Activated B cell treated with CpG ODN at 0.5 μM for 24 hours (primary cell): ENCODE measurements around the gene CEACAM20. TPM values are rescaled to one million over a fixed set of nuclear protein-coding genes. Genes with fewer than 3 reads are reported as not detected.
"Not testable (repeated sequence)": the region's sequence is repeated elsewhere in the genome, so short reads cannot be mapped to it uniquely, and the experiment has no call there.

Experiments used
- ATAC-seq: fragments of 200-7000 bp; cut with Tn5 transposase; one replicate; pipeline ENCODE4 v1.10.0; 2021; ENCODE audit warnings: low read depth, mild to moderate bottlenecking, moderate library complexity
- CTCF ChIA-PET: fragments of 350-600 bp; sonication (Branson Sonifier 250); formaldehyde crosslinking; loops from one replicate; lab custom pipeline; 2021; ENCODE audit warnings: antibody characterized with exemption; lab: Charles Lee
- POLR2A ChIA-PET: fragments of 350-600 bp; sonication (Branson Sonifier 250); formaldehyde crosslinking; loops from one replicate; lab custom pipeline; 2021; ENCODE audit warnings: antibody characterized with exemption; lab: Charles Lee
- DNase-seq: peaks from one replicate; pipeline ENCODE4 v3.0.0; 2022
- H3K27ac Mint-ChIP-seq: one replicate; pipeline ENCODE4 v1.8.0; 2020; ENCODE audit warnings: mixed read lengths
- H3K27me3 Mint-ChIP-seq: one replicate; pipeline ENCODE4 v1.8.0; 2021; ENCODE audit warnings: mixed read lengths
- H3K36me3 Mint-ChIP-seq: one replicate; pipeline ENCODE4 v1.8.0; 2021; ENCODE audit warnings: low read depth, mixed read lengths
- H3K4me1 Mint-ChIP-seq: one replicate; pipeline ENCODE4 v1.8.0; 2021; ENCODE audit warnings: mixed read lengths
- H3K4me3 Mint-ChIP-seq: one replicate; pipeline ENCODE4 v1.8.0; 2020; ENCODE audit warnings: mild to moderate bottlenecking, mixed read lengths
- H3K9me3 Mint-ChIP-seq: one replicate; pipeline ENCODE4 v1.8.0; 2020; ENCODE audit warnings: mixed read lengths
- intact Hi-C: fragments of 100-400 bp; cut with micrococcal nuclease; formaldehyde crosslinking; loops from one replicate; pipeline ENCODE4 v1.15.1; 2024
- total RNA-seq: library from RNA; stranded (reverse); gene quantifications from 2 replicates; pipeline ENCODE4 v1.2.3, GENCODE V29; 2022
- TF ChIP-seq, protein P1 (sequence below): fragments of 200-600 bp; IDR thresholded peaks from one replicate; pipeline ENCODE4 v1.8.0; 2022; ENCODE audit warnings: antibody characterized with exemption, mild to moderate bottlenecking

Gene CEACAM20
- total RNA-seq, 1 donor from 2014 or later, result not detected

GRCh38 chr19:44570603-44570983, 41.1 kb upstream of the CEACAM20 start:
- no peaks in the 10 kb centered on the region for H3K36me3 Mint-ChIP-seq
- no peak overlapping the region for H3K4me3 Mint-ChIP-seq
- TF ChIP-seq, protein P1, sequence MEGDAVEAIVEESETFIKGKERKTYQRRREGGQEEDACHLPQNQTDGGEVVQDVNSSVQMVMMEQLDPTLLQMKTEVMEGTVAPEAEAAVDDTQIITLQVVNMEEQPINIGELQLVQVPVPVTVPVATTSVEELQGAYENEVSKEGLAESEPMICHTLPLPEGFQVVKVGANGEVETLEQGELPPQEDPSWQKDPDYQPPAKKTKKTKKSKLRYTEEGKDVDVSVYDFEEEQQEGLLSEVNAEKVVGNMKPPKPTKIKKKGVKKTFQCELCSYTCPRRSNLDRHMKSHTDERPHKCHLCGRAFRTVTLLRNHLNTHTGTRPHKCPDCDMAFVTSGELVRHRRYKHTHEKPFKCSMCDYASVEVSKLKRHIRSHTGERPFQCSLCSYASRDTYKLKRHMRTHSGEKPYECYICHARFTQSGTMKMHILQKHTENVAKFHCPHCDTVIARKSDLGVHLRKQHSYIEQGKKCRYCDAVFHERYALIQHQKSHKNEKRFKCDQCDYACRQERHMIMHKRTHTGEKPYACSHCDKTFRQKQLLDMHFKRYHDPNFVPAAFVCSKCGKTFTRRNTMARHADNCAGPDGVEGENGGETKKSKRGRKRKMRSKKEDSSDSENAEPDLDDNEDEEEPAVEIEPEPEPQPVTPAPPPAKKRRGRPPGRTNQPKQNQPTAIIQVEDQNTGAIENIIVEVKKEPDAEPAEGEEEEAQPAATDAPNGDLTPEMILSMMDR, result no peak
- ATAC-seq (no peak), DNase-seq (no peak)
- peaks cover 12% of the 10 kb centered on the region for H3K27me3 Mint-ChIP-seq
- no peaks in the 10 kb centered on the region for H3K4me1 Mint-ChIP-seq
- ChIA-PET POLR2A (no interaction called here), CTCF (interaction anchor here (1.2 to 1.5 kb wide), 2 partner anchors 86 to 153 kb away, joined by 3 to 11 read pairs; no protein-coding TSS in a partner anchor)
- H3K9me3 Mint-ChIP-seq, result no peaks in the 10 kb centered on the region
- H3K27ac Mint-ChIP-seq, result no peak overlapping the region
- intact Hi-C loops, result no loop called here

DNA sequence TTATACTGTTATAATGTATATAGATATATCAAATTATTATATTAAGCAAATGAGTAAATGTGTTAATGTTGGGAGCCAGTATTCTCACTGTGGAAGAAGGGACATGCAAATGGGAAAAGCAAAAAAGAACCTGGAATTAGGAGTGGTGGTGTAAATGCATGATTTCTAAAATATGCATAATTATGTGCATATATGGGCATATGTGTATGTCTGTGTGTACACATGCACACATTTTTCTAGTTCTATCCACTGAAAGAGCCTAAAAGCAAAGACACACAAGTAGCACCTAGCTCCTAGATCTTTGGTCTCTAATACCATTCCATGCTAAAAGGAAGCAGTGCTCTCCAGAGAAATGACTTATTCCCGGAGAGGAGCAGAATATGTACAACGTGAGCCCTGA, 38.3 kb upstream of the CEACAM20 start:
- Mint-ChIP-seq H3K4me1 (no peaks in the 10 kb centered on the region), H3K36me3 (no peaks in the 10 kb centered on the region), H3K27me3 (peaks cover 10% of the 10 kb centered on the region), H3K9me3 (peaks cover 2% of the 10 kb centered on the region), H3K27ac (no peak overlapping the region), H3K4me3 (no peak overlapping the region)
- intact Hi-C loops, result no loop called here
- TF ChIP-seq, protein P1, result no peak
- CTCF ChIA-PET, result no interaction called here
- POLR2A ChIA-PET, result no interaction called here
- DNase-seq, result no peak
- no peak for ATAC-seq

- Mint-ChIP-seq H3K4me1 (no peaks in the 10 kb centered on the region), H3K36me3 (no peaks in the 10 kb centered on the region), H3K9me3 (peaks cover 2% of the 10 kb centered on the region), H3K27ac (no peak overlapping the region), H3K4me3 (no peak overlapping the region), H3K27me3 (peaks cover 8% of the 10 kb centered on the region)
- no peak for DNase-seq
- POLR2A ChIA-PET, result no interaction called here
- intact Hi-C loops, result no loop called here
- no peak for ATAC-seq
- TF ChIP-seq, protein P1, result no peak
- CTCF ChIA-PET, result no interaction called here
These were observed 37.5 kb upstream of the CEACAM20 start for GRCh38 chr19:44566984-44567383.

DNA sequence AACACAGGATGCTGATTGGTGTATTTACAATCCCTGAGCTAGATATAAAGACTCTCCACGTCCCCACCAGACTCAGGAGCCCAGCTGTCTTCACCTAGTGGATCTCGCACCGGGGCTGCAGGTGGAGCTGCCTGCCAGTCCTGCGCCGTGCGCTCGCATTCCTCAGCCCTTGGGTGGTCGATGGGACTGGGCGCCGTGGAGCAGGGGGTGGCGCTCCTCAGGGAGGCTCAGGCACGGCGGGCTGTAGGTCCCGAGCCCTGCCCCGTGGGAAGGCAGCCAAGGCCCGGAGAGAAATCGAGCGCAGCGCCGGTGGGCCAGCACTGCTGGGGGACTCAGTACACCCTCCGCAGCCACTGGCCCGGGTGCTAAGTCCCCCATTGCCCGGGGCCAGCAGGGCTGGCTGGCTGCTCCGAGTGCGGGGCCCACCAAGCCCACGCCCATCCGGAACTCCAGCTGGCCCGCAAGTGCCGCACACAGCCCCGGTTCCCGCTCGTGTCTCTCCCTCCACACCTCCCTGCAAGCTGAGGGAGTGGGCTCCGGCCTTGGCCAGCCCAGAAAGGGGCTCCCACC, 33.7 kb upstream of the CEACAM20 start:
- H3K36me3 Mint-ChIP-seq, DNase-seq, ATAC-seq, H3K4me1 Mint-ChIP-seq, H3K27ac Mint-ChIP-seq, POLR2A ChIA-PET, H3K4me3 Mint-ChIP-seq, intact Hi-C loops, CTCF ChIA-PET, H3K9me3 Mint-ChIP-seq: not testable (repeated sequence)
- peaks cover 11% of the 10 kb centered on the region for H3K27me3 Mint-ChIP-seq

DNA sequence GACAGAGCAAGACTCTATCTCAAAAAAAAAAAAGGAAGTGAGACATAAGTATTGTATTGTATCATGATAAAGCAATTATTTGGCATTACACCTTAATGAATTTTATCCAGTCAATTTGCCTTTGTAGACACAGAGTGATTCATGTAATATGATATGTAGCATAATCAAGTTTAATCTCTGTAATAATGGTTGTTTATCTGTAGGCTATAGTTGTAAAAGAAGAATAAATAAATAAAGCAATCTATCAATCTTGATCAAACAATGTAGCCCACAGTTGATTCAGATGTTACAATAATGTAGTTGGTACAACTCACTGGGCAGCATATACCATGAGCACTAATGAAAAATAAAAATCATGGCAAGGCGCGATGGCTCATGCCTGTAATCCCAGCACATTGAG, 28.5 kb upstream of the CEACAM20 start:
- DNase-seq, result no peak
- TF ChIP-seq, protein P1, result no peak
- H3K27me3 Mint-ChIP-seq, result peaks cover 17% of the 10 kb centered on the region
- no peak overlapping the region for H3K27ac Mint-ChIP-seq
- peaks cover 10% of the 10 kb centered on the region for H3K9me3 Mint-ChIP-seq
- H3K4me1 Mint-ChIP-seq, result no peaks in the 10 kb centered on the region
- CTCF ChIA-PET, result no interaction called here
- no peak overlapping the region for H3K4me3 Mint-ChIP-seq
- intact Hi-C loops, result no loop called here
- ATAC-seq, result no peak
- POLR2A ChIA-PET, result no interaction called here
- no peaks in the 10 kb centered on the region for H3K36me3 Mint-ChIP-seq
